IMR-90 (cell line): Measurements from ENCODE around the gene TMEM200C. TPM values are rescaled to one million over a fixed set of nuclear protein-coding genes. Genes with fewer than 3 reads are reported as not detected.

Experiments used
- ATAC-seq: fragments of 200-7000 bp; cut with Tn5 transposase; 2 replicates; pipeline ENCODE4 v1.9.1; 2020; ENCODE audit warnings: low read depth, mild to moderate bottlenecking, moderate library complexity
- BruUV-seq: library from RNA; stranded (reverse); fragments of 400-500 nt; replicated peaks from 2 replicates; lab custom pipeline; 2021; lab: Mats Ljungman, UMichigan
- CTCF ChIA-PET: fragments of 300-600 bp; formaldehyde crosslinking; extraction: SDS; loops from one replicate; lab custom pipeline; 2021; ENCODE audit warnings: antibody characterized with exemption; lab: Yijun Ruan, JAX
- POLR2A ChIA-PET: fragments of 300-600 bp; sonication (Branson Sonifier 250); formaldehyde crosslinking; loops from one replicate; lab custom pipeline; 2022; ENCODE audit warnings: antibody characterized with exemption; ENCODE audit not compliant: unreplicated experiment; lab: Charles Lee
- DNase-seq: peaks from one replicate; pipeline ENCODE4 v3.0.0; 2013
- H2AFZ ChIP-seq: replicated peaks from 2 replicates; pipeline ENCODE3; 2013; ENCODE audit warnings: low read length, mild to moderate bottlenecking; ENCODE audit not compliant: poor library complexity
- H2AK5ac ChIP-seq: 2 replicates; pipeline ENCODE4 v1.6.1; 2013; ENCODE audit warnings: low read depth, low read length, inconsistent platforms
- H2AK9ac ChIP-seq: replicated peaks from 2 replicates; pipeline ENCODE3; 2013; ENCODE audit warnings: mild to moderate bottlenecking, low read depth, low read length, moderate library complexity; ENCODE audit not compliant: poor library complexity
- H2BK120ac ChIP-seq: 2 replicates; pipeline ENCODE4 v1.6.1; 2013; ENCODE audit warnings: low read depth, low read length, inconsistent platforms
- H2BK15ac ChIP-seq: 3 replicates; pipeline ENCODE4 v1.6.1; 2013; ENCODE audit warnings: low read depth, low read length, inconsistent platforms
- H2BK20ac ChIP-seq: 2 replicates; pipeline ENCODE4 v1.6.1; 2013; ENCODE audit warnings: low read depth, mild to moderate bottlenecking, inconsistent platforms, low read length, moderate library complexity
- H2BK5ac ChIP-seq: 2 replicates; pipeline ENCODE4 v1.6.1; 2013; ENCODE audit warnings: mild to moderate bottlenecking, low read depth, low read length, inconsistent platforms; ENCODE audit not compliant: poor library complexity, severe bottlenecking
- H3K14ac ChIP-seq: replicated peaks from 2 replicates; pipeline ENCODE4 v1.6.1; 2013; ENCODE audit warnings: low read depth, low read length, inconsistent platforms
- H3K18ac ChIP-seq: 2 replicates; pipeline ENCODE4 v1.6.1; 2013; ENCODE audit warnings: low read depth, low read length, control low read depth
- H3K23ac ChIP-seq: 2 replicates; pipeline ENCODE4 v1.6.1; 2013; ENCODE audit warnings: low read depth, low read length, inconsistent platforms
- H3K27ac ChIP-seq: 2 replicates; pipeline ENCODE4 v1.5.1; 2013; ENCODE audit warnings: mild to moderate bottlenecking, control low read depth, low read length; ENCODE audit not compliant: insufficient read depth
- H3K27me3 ChIP-seq: 2 replicates; pipeline ENCODE4 v1.6.1; 2013; ENCODE audit warnings: low read length; ENCODE audit not compliant: control insufficient read depth, insufficient read depth
- H3K36me3 ChIP-seq: 2 replicates; pipeline ENCODE4 v1.6.1; 2013; ENCODE audit warnings: low read length, mixed read lengths; ENCODE audit not compliant: control insufficient read depth, insufficient read depth
- H3K4ac ChIP-seq: 2 replicates; pipeline ENCODE4 v1.6.1; 2013; ENCODE audit warnings: low read depth, low read length, inconsistent platforms
- H3K4me1 ChIP-seq: 2 replicates; pipeline ENCODE4 v1.6.1; 2013; ENCODE audit warnings: low read length, mixed read lengths; ENCODE audit not compliant: control insufficient read depth, insufficient read depth
- H3K4me2 ChIP-seq: 2 replicates; pipeline ENCODE4 v1.6.1; 2013; ENCODE audit warnings: low read depth, mild to moderate bottlenecking, control low read depth, low read length, moderate library complexity
- H3K4me3 ChIP-seq: 2 replicates; pipeline ENCODE4 v1.5.1; 2013; ENCODE audit warnings: low read depth, mild to moderate bottlenecking, control low read depth, low read length, moderate library complexity; ENCODE audit not compliant: insufficient read depth
- H3K56ac ChIP-seq: 2 replicates; pipeline ENCODE4 v1.6.1; 2013; ENCODE audit warnings: low read length, inconsistent platforms; ENCODE audit not compliant: insufficient read depth; ENCODE audit errors: extremely low read depth
- H3K79me1 ChIP-seq, 2 experiments: 2 replicates each; pipeline ENCODE4 v1.6.1; 2013; ENCODE audit warnings: low read length in 2 of 2, inconsistent platforms in 1 of 2, low read depth in 1 of 2
- H3K9ac ChIP-seq: 2 replicates; pipeline ENCODE4 v1.6.1; 2013; ENCODE audit warnings: low read depth, low read length, control low read depth
- H3K9me1 ChIP-seq: 2 replicates; pipeline ENCODE4 v1.6.1; 2013; ENCODE audit warnings: low read length, inconsistent platforms; ENCODE audit not compliant: insufficient read depth
- H3K9me3 ChIP-seq: 2 replicates; pipeline ENCODE4 v1.6.1; 2013; ENCODE audit warnings: low read length; ENCODE audit not compliant: control insufficient read depth, insufficient read depth
- H4K20me1 ChIP-seq: 2 replicates; pipeline ENCODE4 v1.6.1; 2013; ENCODE audit warnings: low read length, inconsistent platforms; ENCODE audit not compliant: insufficient read depth
- H4K5ac ChIP-seq: 2 replicates; pipeline ENCODE4 v1.6.1; 2013; ENCODE audit warnings: mild to moderate bottlenecking, low read depth, low read length, control low read depth
- H4K8ac ChIP-seq, 2 experiments: 2 replicates each; pipeline ENCODE4 v1.6.1; 2013; ENCODE audit warnings: low read depth in 2 of 2, low read length in 2 of 2, control low read depth in 1 of 2, inconsistent platforms in 1 of 2
- H4K91ac ChIP-seq: 2 replicates; pipeline ENCODE4 v1.6.1; 2013; ENCODE audit warnings: low read depth, low read length, inconsistent platforms; ENCODE audit not compliant: insufficient read depth
- CEBPB ChIP-seq: IDR thresholded peaks from 2 replicates; pipeline ENCODE4 v1.6.1; 2012; ENCODE audit warnings: low read depth, low read length, improper control_type of control experiment
- FOS ChIP-seq: fragments of 150-350 bp; IDR thresholded peaks from 2 replicates; pipeline ENCODE4 v1.6.1; 2016; ENCODE audit warnings: low read depth, low read length
- MAZ ChIP-seq: IDR thresholded peaks from 2 replicates; pipeline ENCODE4 v1.6.1; 2012; ENCODE audit warnings: low read depth, mild to moderate bottlenecking, low read length, improper control_type of control experiment, moderate library complexity, borderline replicate concordance
- MXI1 ChIP-seq: IDR thresholded peaks from 2 replicates; pipeline ENCODE4 v1.6.1; 2012; ENCODE audit warnings: low read depth, mild to moderate bottlenecking, low read length, moderate library complexity, borderline replicate concordance
- RFX5 ChIP-seq: IDR thresholded peaks from 2 replicates; pipeline ENCODE4 v1.8.0; 2012; ENCODE audit warnings: low read depth, mild to moderate bottlenecking, low read length, moderate library complexity
- SMC3 ChIP-seq: fragments of 150-350 bp; IDR thresholded peaks from 2 replicates; pipeline ENCODE4 v1.6.1; 2016; ENCODE audit warnings: low read depth, mild to moderate bottlenecking, antibody characterized with exemption, low read length, moderate library complexity
- WGBS, 2 experiments: methylation state at CpG; one replicate each; pipeline versions ENCODE4 v1.1.5 to v1.1.7; 2013; ENCODE audit warnings: missing lambda C conversion rate in 2 of 2; ENCODE audit not compliant: insufficient read length in 1 of 2; ENCODE audit errors: extremely low coverage in 2 of 2; 5-methylcytosine and 5-hydroxymethylcytosine counted together
- dilution Hi-C: fragments of 300-500 bp; cut with HindIII; formaldehyde crosslinking; loops from one replicate; pipeline ENCODE4 v1.14.3; 2018; ENCODE audit warnings: low sequenced_read_pairs; ENCODE audit not compliant: unreplicated experiment
- in situ Hi-C: fragments of 300-500 bp; cut with MboI; formaldehyde crosslinking; loops from 3 replicates; pipeline ENCODE4 v1.14.3; 2019; ENCODE audit warnings: low sequenced_read_pairs, inconsistent platforms, mixed read lengths
- intact Hi-C: fragments of 100-400 bp; cut with micrococcal nuclease; formaldehyde crosslinking; loops from 2 replicates; pipeline ENCODE4 v1.10.0; 2022
- polyA plus RNA-seq, 3 experiments: library from polyadenylated mRNA; depleted of rRNA; stranded (reverse); fragments of >200 nt; gene quantifications; 2 replicates each; pipeline ENCODE4 v1.2.3, GENCODE V29; 2012; ENCODE audit warnings: low replicate concordance in 1 of 3
- total RNA-seq: library from RNA; depleted of rRNA; stranded (reverse); fragments of >200 nt; gene quantifications from 2 replicates; pipeline ENCODE4 v1.2.3, GENCODE V29; 2012

The TMEM200C gene
- total and polyA plus RNA-seq, 2 of the 4 experiments (the other 2 are of a cell fraction), result 1.4 to 2.5 TPM

DNA sequence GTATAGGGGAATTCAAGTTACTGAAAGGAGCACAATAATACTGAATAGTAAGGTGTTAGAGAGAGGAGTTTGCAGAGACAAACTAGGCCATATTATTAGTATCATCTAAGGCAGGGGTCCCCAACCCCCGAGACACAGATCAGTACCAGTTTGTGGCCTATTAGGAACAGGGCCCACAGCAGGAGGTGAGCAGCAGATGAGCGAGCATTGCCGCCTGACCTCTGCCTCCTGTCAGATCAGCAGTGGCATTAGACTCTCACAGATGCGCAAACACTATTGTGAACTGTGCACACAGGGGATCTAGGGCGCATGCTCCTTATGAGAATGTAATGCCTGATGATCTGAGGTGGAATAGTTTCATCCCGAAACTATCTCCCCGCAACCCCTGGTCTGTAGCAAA, 41.8 kb upstream of the TMEM200C start:
- H2AK9ac ChIP-seq, result no peak overlapping the region
- in situ Hi-C loops, result no loop called here
- H2AK5ac ChIP-seq, result no peak overlapping the region
- no peak overlapping the region for H3K4me3 ChIP-seq
- CTCF ChIA-PET, result no interaction called here
- BruUV-seq, result no TSS peak
- no peak overlapping the region for H3K4me2 ChIP-seq
- H2BK15ac ChIP-seq, result no peak overlapping the region
- H3K36me3 ChIP-seq, result no peaks in the 10 kb centered on the region
- H3K14ac ChIP-seq, result no peak overlapping the region
- no peak overlapping the region for H2AFZ ChIP-seq
- WGBS, 2 experiments, result 97% methylated on average over 5 of the region's 7 CpGs; no CpG with 5 or more reads in 1 of the 2 experiments
- DNase-seq (no peak), ATAC-seq (no peak)
- H3K4ac ChIP-seq, result no peak overlapping the region
- POLR2A ChIA-PET, result no interaction called here
- no peak overlapping the region for H3K23ac ChIP-seq
- no peak overlapping the region for H2BK5ac ChIP-seq
- intact Hi-C loops, result no loop called here
- H4K8ac ChIP-seq, result no peak overlapping the region
- H4K5ac ChIP-seq, result no peak overlapping the region
- H3K27ac ChIP-seq, result no peak overlapping the region
- dilution Hi-C loops, result no loop called here
- TF ChIP-seq RFX5 (no peak), SMC3 (no peak), MAZ (no peak), FOS (no peak), CEBPB (no peak), MXI1 (no peak)
- H3K9me1 ChIP-seq, result no peaks in the 10 kb centered on the region
- H2BK120ac ChIP-seq, result no peak overlapping the region
- H3K79me1 ChIP-seq, result no peaks in the 10 kb centered on the region
- no peak overlapping the region for H3K56ac ChIP-seq
- H4K91ac ChIP-seq, result no peak overlapping the region
- H3K4me1 ChIP-seq, result no peaks in the 10 kb centered on the region
- H3K18ac ChIP-seq, result no peak overlapping the region
- no peaks in the 10 kb centered on the region for H4K20me1 ChIP-seq
- H3K9me3 ChIP-seq, result no peaks in the 10 kb centered on the region
- no peak overlapping the region for H2BK20ac ChIP-seq
- H3K9ac ChIP-seq, result no peak overlapping the region
- no peaks in the 10 kb centered on the region; the same call in 1 of the 2 replicates for H3K27me3 ChIP-seq
